HG02852 (cell line): Measurements from ENCODE around the gene CA5A.
A peak's percentile ranks its signal among the peaks of the same experiment; 100 is the strongest.
"Not testable (repeated sequence)": the region's sequence is repeated elsewhere in the genome, so short reads cannot be mapped to it uniquely, and the experiment has no call there.

Experiments used
- ATAC-seq: cut with Tn5 transposase; IDR thresholded peaks from one replicate; pipeline ENCODE4 v1.9.1; 2021; ENCODE audit warnings: mild to moderate bottlenecking, moderate library complexity; ENCODE audit not compliant: unreplicated experiment

CA5A gene

GRCh38 chr16:87897521-87898505 lies 38.5 kb downstream of the CA5A start:
- no peak for ATAC-seq

DNA sequence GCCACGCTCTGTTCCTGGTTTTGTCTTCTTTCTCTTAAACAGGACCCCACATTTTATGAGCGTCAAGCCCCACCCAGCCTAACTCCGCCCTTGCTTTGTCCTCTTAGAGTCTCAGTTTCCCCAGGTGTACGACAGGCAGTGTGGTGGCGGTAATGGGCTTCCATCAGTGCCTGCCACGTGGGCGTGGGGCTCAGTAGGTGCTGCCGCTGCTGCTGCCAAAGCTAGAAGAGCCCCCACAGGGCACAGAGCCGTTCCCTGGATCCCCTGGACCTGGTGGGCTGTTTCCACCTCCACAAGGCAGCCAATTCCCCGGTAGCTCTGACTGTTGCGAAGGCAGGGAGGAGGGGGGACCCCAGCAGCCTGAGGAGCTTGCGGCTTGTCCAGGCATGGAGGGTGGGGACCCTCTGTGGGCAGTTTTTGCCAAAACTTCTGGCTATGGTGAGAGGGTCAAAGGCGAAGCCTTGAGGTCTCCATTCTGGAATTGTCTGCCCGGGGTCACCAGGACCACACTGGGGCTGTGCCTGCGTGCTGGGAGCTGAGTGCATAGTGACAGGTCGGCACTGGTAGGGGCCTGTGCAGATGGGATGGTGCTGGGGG lies 39.3 kb downstream of the CA5A start:
- ATAC-seq, result not testable (repeated sequence)

- ATAC-seq, result not testable (repeated sequence)
Measured at GRCh38 chr16:87896176-87896890, 40.0 kb downstream of the CA5A start.

- peak; percentile 78 for ATAC-seq
Measured at GRCh38 chr16:87895641-87896141, 40.6 kb downstream of the CA5A start.

GRCh38 chr16:87894005-87894404 lies 42.3 kb downstream of the CA5A start:
- not testable (repeated sequence) for ATAC-seq

- no peak for ATAC-seq
Measured at GRCh38 chr16:87891764-87892163, 44.6 kb downstream of the CA5A start.

- not testable (repeated sequence) for ATAC-seq
Measured at GRCh38 chr16:87889762-87890161, 46.6 kb downstream of the CA5A start.

GRCh38 chr16:87888346-87888745 lies 48.0 kb downstream of the CA5A start:
- not testable (repeated sequence) for ATAC-seq

DNA sequence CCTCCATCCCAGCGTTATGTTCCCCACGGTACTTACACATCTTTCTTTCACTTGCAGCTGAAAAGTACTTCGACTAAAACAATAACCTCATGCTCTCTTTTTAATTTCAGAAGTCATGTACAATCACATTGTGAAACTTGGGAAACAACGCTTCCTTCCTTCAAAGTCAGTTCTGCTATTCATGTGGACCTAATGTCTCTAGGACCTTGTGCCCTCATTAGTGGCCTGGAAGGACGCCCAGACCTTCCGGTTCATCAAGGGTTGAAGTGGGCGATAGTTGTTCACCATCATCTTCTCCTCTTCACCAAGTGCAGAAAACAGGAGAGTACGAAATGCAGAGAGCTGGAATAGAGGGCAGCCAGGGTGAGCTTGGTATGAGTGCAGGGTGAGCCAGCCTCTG lies 48.4 kb downstream of the CA5A start:
- not testable (repeated sequence) for ATAC-seq

- ATAC-seq, result not testable (repeated sequence)
Measured at GRCh38 chr16:87885371-87885967, 50.9 kb downstream of the CA5A start.

DNA sequence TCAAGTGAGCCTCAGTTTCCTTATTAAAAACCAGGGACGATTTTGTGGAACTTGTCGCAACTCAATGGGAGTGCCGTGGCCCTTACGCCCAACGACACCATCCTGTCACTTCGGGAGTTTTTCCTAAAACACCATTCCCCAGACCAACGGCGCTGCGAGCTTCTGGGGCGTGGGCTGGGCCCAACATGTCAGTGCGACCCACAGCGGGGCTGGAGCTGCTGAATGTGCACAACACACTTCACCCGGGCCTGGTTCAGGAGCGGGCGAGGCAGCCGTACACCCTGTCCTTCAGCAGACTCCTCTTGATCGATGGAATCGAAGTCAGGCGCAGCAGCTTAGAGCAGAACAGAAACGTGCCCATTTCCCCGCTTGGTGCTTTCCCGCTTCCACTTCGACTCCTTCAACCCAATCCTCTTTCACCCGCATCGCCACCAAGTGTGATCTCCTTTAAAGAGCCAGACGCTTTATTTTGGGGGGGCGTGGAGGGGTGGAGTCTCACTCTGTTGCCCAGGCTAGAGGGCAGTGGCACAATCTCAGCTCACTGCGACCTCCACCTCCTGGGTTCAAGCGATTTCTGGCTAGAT lies 53.8 kb downstream of the CA5A start:
- ATAC-seq, result no peak

- ATAC-seq, result no peak
Measured at GRCh38 chr16:87881324-87882200, 54.8 kb downstream of the CA5A start.

DNA sequence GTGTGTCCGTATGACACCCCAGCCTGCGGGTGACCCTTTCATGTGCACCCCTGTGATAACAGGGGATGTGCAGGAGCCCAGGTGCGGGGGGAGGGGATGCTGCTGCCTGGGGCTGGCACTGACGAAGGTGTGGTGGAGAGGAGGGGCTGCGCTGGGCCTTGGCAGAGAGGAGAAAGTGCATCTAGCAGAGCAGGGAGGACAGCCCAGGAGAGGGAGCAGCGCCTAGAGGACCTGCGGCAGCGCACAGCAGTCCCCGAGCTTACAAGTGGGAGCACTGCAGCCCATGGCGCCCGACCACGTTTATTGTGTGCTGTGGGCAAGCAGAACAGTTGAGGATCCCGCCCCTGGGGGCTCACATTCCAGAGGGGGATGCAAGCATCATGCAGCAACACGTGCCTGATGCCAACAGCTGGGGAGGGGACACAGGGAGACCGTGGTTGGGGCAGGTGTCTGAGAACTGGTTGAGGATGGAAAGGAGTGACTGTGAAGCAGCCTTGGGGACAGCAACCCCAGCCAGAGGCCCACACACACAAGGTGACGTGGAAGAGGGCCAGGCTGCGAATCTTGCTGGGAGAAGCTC lies 56.1 kb downstream of the CA5A start:
- no peak for ATAC-seq

DNA sequence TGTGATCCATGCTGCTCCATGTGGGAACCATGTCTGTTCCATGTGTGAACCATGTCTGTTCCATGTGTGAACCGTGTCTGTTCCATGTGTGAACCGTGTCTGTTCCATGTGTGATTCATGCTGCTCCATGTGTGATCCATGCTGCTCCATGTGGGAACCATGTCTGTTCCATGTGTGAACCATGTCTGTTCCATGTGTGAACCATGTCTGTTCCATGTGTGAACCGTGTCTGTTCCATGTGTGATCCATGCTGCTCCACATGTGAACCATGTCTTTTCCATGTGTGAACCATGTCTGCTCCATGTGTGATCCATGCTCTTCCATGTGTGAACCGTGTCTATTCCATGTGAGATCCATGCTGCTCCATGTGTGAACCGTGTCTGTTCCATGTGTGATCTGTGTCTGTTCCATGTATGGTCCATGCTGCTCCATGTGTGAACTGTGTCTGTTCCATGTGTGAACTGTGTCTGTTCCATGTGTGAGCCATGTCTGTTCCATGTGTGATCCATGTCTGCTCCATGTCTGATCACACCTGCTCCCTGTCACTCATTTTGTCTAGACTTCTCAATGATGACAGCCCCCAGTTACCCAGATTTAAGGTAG lies 56.8 kb downstream of the CA5A start:
- ATAC-seq, result not testable (repeated sequence)

GRCh38 chr16:87878704-87879103 lies 57.6 kb downstream of the CA5A start:
- no peak for ATAC-seq

DNA sequence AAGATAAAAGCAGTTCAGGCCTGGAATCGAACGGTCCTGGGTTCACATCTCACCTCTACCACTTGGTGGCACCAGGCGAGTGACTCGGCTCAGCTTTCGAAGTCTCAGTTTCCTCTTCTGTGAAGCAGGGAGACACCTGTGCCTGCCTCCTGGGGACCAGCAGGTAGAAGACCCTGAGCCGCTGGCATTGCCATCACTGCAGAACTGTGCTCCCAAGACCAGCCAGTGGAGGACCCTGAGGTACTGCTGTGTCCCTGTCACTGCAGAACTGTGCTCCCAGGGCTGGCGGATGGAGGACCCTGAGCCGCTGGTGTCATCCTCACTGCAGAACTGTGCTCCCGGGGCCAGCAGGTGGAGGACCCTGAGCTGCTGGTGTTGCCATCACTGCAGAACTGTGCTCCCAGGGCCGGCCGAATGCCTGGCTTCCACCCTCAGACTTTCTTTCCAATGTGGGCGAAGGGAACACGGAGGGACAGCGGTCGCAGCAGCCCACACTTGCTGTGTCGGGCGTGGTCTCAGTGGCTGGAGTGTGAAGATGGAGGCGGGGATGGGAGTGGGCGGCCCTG lies 58.3 kb downstream of the CA5A start:
- no peak for ATAC-seq

- no peak for ATAC-seq
Measured at GRCh38 chr16:87874639-87875427, 61.5 kb downstream of the CA5A start.
